HTR-8/SVneo (cell line): ENCODE results near the gene MRGPRG.
"Not testable (repeated sequence)": the region's sequence is repeated elsewhere in the genome, so short reads cannot be mapped to it uniquely, and the experiment has no call there.

Source experiments
- DNase-seq: peaks from one replicate; pipeline ENCODE4 v3.0.0; 2011; ENCODE audit warnings: low spot score, mixed read lengths; ENCODE audit not compliant: insufficient read length
- FAIRE-seq: peaks from 2 replicates; lab custom pipeline; 2011; peaks lifted over from hg19 to GRCh38; lab: Jason Lieb, UNC

The MRGPRG gene, protein sequence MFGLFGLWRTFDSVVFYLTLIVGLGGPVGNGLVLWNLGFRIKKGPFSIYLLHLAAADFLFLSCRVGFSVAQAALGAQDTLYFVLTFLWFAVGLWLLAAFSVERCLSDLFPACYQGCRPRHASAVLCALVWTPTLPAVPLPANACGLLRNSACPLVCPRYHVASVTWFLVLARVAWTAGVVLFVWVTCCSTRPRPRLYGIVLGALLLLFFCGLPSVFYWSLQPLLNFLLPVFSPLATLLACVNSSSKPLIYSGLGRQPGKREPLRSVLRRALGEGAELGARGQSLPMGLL

DNA sequence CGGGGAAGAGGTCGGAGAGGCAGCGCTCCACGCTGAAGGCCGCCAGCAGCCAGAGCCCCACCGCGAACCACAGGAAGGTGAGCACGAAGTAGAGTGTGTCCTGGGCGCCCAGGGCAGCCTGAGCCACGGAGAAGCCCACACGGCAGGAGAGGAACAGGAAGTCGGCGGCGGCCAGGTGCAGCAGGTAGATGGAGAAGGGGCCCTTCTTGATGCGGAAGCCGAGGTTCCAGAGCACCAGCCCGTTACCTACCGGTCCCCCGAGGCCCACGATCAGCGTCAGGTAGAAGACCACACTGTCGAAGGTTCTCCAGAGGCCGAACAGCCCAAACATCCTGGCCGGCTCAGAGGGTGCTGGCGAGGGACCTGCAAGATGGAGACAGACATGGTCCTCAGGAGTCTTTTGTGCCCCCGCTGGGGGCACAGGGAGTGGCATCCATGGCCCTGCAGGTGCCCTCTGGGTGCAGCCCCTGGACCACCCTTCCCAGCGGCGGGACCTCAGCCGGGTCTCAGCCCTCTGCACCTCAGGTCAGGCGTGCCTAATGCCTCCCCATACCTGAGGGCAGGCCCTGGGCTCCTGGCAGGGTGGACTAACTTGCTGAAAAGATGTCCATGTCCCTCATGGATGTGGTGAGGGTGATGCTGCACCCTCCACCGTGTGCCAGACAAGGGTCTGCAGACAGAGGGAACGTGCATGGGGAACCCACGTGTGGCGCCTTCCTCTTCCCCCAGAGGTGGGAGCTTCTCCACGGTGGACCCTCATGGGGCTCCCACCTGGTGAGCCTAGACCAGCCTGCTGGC, at the start of gene MRGPRG:
Gene MRGPRG (minus strand): TSS at position 331 of the 798 bp plus-strand sequence. CDS start 0 bp downstream, at position 331.
- no peak for DNase-seq
- FAIRE-seq = no peak

DNA sequence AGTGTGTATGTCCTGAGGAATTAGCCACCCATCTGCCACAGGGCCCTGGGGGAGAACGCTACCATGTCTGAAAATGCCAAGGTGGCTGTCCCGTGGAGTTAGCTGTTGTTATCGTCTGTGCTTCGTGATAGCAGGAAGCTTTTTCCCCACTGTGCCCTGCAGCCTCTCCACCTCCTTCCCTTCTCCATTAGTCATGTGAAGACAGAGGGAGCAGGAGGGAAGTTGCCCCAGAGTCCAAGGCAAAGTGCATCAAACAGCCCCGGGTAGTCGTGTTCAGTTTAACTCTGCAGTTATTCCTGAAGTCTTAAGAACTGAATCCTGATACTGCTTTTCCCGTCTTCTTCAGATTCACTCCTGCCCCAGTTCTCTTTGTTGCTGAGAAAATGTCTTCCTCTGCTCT, 43.9 kb upstream of the MRGPRG start:
- not testable (repeated sequence) for FAIRE-seq, DNase-seq

DNA sequence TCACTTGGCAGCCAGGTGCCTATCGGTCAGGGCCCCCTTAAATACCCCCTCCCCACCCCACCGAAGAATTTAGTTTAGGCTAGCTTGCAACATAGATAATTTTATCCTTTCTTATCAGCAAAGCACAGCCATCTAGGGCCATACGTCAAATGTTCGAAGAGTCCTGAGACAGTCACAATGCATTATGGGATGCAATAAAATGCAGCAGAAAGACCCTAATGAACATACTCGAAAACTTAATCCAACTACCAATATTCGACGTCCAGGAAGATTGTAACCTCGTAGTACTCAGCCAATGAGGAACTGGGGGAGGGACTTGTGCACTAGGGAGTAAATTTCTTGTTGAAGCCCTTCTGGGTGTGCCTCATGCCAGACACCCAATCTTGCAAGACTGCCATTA, 43.2 kb upstream of the MRGPRG start:
- FAIRE-seq, DNase-seq: not testable (repeated sequence)

DNA sequence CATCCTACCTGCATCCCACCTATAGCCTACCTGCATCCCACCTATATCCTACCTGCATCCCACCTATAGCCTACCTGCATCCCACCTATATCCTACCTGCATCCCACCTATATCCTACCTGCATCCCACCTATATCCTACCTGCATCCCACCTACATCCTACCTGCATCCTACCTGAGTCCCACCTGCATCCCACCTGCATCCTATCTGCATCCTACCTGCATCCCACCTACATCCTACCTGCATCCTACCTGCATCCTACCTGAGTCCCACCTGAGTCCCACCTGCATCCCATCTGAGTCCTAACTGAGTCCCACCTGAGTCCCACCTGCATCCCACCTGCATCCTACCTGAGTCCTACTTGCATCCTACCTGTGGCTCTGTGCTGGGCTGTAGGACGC, 38.9 kb upstream of the MRGPRG start:
- not testable (repeated sequence) for FAIRE-seq, DNase-seq

DNA sequence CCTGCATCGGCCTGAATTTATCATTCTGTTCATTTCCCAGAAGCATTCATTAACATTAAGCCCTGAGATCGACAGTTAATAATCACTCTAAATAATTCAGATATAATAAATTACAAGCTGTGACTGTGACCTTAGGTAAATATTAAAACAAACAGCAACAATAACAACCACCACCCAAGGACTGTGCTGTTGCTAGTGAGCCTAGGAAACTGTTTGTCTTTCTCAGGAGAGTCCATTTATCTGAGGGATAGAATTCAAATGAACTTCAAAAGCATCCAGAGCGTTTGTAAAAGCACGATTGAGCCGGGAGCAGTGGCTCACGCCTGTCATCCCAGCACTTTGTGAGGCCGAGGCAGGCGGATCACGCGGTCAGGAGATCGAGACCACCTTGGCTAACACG, 36.6 kb upstream of the MRGPRG start:
- not testable (repeated sequence) for FAIRE-seq, DNase-seq

DNA sequence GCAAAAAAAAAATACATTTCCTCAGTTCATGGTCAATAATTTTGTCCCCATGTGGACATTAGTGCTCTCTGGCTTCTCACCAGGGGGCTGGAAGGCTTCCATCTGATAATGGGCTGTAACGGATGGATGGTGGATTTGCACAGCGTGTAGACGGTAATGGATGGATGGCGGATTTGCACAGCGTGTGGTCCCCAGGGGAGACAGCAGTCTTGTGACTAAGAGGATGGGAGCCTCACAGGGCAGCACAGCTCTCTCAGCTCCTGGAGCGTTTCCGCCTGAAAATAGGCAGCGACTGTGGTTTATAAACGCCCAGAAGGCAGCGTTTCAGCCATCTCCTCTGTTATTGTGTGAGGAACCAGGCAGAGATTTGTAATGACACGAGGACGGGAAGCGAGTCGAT, 36.2 kb upstream of the MRGPRG start:
- not testable (repeated sequence) for DNase-seq, FAIRE-seq

DNA sequence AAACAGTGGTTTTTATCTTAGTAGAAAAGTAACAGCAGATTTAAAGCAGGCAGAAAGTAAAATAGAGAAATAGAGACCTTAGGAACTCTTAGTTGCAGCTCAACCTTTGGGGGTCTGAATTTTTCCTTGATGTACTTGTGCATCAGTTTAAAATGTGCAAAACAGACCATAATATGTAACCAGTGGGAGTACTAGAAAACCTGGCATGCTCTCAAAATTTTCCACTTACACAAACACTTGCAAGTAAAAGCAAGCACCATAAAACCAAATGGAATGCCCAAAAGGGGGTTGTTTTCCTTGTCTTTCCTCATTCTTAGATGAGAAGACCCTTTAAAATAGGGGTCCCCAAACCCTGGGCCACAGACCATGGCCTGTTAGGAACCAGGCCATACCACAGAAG, 26.5 kb upstream of the MRGPRG start:
- DNase-seq = no peak
- FAIRE-seq = no peak

DNA sequence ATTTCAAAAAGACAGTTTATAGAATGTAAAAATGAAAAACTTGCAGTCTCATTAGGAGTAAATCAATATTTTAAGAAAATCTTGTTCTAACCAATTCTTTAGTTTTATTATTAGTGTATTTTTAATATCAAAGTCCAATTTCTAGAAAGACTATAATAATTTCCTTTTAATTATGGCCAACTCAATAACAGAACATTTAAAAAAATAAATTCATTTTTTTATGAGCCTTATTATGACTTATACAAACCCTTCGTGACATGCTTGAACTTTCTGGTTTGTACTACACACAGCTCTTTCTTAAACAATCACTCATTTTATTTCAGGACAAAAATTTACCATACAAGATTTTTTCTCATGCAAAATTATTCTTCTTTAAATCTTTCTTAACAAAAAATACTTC, 25.3 kb upstream of the MRGPRG start:
- FAIRE-seq (no peak), DNase-seq (no peak)

DNA sequence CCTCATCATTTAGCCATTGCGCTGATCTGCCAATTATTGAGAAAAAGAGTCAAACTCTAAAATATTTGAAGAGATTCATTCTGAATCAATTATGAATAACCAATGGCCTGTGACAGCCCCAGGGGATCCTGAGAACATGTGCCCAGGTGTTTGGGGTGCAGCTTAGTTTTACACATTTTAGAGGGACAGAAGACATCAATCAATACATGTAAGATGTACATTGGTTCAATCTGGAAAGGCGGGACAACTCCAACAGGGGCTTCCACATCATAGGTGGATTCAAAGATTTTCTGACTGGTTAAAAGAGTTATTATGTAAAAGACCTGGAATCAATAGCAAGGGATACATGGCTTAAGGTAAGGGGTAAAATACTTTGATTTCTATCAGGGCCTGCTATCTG, 18.5 kb upstream of the MRGPRG start:
- no peak for DNase-seq
- no peak for FAIRE-seq

DNA sequence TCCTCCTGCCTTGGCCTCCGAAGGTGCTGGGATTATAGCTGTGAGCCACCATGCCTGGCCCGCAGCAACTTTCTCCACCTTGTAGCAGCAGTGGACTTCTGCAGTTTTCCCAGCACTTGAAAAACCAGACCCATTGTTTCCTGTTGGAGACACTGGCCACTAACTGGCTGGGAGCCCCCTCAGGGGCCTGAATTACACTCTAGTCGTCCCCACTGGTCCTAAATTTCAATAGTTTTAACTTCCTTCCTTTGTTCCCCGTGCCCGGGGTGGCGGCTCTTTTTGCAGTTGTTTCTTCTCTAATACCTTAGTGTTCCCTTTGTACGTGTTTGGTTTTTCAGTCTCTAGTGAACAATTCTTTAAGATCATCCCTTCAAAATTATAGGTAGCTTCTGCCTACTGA, 16.2 kb upstream of the MRGPRG start:
- DNase-seq = no peak
- FAIRE-seq = no peak

DNA sequence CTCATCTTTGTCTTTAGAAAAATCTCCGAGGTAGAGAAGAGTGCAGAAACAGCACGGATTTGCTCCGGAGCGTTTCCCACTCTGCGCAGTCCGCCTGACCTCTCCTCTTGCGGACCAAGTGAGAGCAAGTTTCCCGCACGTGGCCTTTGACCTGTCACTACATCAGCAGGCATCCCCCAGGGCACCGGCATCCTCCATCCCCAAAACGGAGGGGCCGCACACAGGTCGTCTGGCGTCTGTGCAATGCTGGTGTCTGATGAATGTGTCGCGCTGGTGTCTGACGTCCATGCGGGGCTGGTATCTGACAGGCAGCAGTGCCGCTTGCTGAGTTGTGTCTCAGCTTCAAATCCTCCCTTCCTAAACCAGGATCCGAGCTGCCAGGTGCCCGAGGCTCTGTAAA, 14.3 kb upstream of the MRGPRG start:
- DNase-seq (no peak), FAIRE-seq (no peak)

DNA sequence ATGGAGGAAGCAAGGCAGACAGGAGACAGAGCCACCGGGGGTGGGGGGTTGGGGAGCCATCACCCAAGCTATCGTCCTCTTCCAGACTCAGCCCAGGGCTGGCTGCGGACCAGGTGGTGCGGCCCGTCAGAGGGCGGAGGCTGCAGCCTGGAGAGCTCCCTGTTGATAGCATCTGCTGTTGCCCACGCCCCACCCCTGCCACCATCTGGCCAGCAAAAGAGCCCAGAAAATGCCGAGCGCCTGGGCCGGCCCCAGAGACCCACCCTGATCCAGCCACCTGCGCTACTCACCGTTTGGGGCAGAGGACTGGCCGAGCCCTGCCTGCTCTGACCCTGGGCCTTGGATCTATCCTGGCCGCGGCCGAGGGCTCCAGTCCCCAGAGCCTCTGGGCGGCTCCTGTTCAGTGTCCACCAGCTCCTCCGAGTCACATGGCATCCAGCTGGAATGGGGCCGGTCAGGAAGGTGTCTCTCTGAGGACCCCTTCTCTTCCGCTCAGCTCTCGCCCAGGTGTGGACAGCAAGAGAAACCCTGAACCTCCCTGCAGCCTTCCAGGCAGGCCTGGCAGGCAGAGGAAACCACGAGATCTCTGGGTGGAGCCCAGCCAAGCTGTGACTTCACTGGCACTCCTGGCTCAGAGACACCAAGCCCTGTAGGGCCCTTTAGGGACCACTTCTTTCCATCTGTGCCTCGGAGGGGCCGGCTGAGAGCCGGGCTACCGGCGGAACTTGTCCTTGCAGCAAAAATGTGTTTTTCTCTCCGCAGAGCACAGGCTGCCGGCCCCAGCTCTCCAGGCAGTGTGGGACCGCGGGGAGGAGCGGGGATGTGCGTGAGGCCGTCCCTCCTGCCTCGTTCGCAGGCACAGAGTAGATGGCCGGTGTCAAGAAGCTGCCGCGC, 13.5 kb upstream of the MRGPRG start, which contains the start of gene MRGPRE:
Gene MRGPRE (minus strand): TSS at position 567 of the 894 bp plus-strand sequence. CDS start 3,618 bp downstream, outside the sequence.
- DNase-seq = no peak
- FAIRE-seq = no peak

DNA sequence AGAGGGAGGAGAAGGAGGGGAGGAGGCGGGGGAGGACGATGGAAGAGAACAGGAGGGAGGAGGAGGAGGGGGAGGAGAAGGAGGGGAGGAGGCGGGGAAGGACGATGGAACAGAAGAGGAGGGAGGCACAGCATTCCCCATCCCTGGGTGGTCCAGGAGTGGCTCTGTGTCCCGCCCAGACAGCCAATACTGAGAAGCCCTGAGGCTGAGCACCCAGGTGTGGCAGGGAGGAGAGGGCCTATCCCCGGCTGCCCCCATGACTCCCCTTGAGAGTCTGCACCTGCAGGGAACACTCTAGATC, 12.9 kb upstream of the MRGPRG start:
- no peak for FAIRE-seq
- no peak for DNase-seq

DNA sequence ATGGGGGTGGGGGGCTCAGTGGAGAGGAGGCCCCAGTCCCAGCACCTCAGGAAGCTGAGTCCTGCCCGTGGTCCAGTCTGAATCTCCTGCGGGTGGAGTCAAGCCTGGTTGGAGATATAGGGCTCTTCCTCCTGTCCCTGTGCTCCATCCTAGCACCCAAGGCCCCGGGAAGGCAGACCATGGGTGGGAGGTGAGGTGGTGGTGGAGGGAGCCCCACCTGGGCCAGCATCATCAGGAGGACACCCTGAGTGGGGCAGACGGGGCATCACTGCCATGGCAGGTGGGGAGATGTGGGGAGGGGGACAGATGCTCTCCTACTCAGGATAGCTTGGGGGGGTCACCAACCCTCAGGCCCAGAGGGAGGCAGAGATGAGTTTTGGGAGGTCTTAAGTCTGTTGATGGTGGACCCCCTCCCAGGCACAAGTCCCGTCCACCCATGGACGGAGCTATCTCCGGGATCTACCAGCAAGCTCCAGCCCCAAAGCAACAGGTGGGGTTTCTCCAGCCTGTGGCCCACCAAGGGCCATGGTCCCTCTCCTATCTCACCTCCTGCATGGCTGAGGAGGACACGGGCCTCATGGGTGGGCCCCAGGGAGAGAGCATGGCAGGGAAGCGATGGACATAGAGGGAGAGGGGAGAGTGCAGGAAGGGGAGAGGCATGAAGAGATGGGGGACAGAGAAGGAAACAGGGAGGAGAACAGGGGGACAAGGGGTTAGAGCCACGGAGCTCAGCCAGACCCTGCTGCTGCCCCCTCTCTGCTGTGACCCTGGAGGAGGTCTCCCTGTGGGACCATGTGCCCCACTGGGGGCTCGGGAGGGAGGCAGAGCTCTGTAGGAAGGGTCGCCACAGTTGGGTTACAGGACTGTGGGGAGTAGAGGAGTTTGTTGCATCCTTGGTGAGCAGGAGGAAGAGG, 12.3 kb upstream of the MRGPRG start:
- FAIRE-seq = no peak
- no peak for DNase-seq

DNA sequence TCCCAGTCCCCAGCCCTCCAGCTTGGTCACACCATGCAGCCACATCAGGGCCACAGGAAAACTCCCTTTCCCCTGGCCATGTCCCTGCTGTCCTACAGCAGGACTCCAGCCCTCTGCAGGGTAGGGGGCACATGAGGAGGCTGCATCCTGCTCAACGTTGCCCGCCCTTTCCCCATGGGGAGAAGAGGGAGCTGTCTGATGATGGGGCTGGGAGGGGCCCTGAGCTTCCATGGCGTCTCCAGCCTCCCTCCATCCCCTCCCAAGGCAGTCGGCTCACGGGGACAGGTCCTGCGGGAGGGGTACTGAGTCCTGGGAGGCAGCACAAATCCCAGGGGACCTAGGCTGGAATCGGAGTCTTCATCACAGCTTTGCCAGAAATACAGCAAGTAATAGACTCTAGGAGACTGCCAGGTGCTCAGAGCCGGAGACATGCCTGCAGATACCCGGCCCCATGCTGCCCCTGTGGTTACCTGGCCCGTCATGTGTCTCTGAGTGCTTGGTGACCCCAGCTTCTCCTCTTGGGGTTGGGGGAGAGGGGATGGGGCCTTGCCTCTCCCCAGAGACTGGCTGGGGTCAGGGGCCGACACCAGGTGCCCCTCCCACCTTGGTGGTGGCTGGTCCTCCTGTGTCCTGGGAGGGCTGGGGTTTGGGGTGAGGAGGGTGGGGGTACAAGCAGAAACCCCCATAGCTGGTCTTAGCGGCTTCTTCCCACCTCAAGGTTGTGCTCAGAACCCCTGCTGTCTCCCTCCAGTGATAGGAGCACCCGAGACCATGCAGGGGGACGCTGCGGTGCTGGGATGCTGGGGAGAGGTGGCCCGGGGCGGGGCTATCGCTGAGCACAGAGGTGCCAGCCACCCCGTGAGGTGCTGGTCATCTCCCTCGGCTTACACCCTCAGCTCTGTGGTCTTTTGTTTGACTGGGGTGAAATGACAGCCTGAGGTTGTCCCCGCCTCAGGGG, 11.3 kb upstream of the MRGPRG start:
- no peak for FAIRE-seq
- DNase-seq = no peak

DNA sequence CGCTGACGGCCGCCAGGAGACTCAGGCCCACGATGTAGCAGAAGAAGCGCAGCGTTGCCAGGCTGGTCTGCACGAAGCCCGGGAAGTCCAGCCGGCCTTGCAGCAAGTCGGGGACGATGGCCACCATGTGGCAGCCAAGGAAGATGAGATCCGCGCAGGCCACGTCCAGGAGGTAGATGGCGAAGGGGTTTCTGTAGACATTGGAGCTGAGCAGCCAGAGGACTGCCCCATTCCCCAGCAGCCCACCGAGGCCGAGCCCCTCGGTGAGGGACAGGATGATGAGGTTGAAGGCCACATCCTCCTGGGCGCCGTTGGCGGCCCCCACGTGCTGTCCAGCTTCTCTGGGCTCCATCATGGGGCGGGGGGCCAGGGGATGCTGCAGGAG, 9.8 kb upstream of the MRGPRG start:
- FAIRE-seq (no peak), DNase-seq (no peak)

DNA sequence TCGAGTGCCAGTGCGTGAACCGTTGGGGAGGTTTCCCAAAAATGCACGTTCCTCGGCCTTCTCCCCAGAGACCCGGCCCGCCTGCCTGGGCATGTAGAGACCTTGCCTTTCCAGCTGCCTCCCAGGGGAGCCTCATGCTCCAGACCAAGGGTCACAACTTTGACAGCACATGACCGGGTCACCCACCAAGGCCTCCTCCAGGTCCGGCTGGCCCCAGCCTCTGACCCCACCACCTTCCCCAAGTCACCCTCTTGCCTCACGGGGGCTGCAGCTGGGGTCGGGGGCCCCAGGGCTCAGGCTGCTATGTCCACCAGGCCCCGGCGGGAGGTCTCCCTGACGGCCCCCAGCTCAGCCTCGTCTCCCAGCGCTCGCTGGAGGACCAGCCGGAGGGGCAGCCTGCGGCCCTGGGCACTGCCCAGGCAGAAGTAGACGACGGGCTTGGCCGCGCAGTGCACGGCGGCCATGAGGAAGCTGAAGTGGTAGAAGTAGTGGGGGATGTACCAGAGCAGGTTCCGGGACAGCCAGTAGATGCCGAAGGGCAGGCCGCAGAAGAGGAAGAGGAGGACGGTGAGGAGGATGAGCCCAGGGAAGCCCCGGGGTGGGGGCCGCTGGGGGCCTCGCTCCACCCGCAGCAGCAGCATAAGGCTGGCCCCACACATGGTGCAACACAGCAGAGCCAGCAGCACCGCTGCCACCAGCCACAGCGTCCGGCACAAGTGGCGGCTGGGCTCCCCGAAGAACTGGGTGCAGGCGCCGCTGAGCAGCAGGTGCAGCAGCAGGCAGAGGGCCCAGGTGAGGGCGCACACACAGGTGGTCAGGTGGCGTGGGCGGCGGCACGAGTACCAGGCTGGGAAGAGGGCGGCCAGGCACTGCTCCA, 9.2 kb upstream of the MRGPRG start:
- no peak for DNase-seq
- FAIRE-seq = no peak
